Osteoblast (primary cell): ENCODE measurements around the gene FAM120B. TPM values are rescaled to one million over a fixed set of nuclear protein-coding genes. Genes with fewer than 3 reads are reported as not detected.

Experiments
- DNase-seq: peaks from one replicate; pipeline ENCODE4 v3.0.0; 2011; ENCODE audit warnings: low spot score, mixed read lengths; ENCODE audit not compliant: insufficient read length; ENCODE audit errors: missing footprints
- H2AFZ ChIP-seq: 2 replicates; pipeline ENCODE4 v1.6.0; 2011; ENCODE audit warnings: mild to moderate bottlenecking, low read length
- H3K27ac ChIP-seq: 2 replicates; pipeline ENCODE4 v1.5.1; 2011; ENCODE audit warnings: mild to moderate bottlenecking, low read depth, low read length, moderate library complexity
- H3K27me3 ChIP-seq: 2 replicates; pipeline ENCODE4 v1.6.0; 2012; ENCODE audit warnings: mild to moderate bottlenecking, control low read depth, inconsistent platforms, low read length, moderate library complexity; ENCODE audit not compliant: insufficient read depth
- H3K36me3 ChIP-seq: 2 replicates; pipeline ENCODE4 v1.5.1; 2011; ENCODE audit warnings: mild to moderate bottlenecking, low read length, control low read depth, moderate library complexity; ENCODE audit not compliant: insufficient read depth
- H3K4me1 ChIP-seq: 2 replicates; pipeline ENCODE4 v1.5.1; 2011; ENCODE audit warnings: mild to moderate bottlenecking, low read length, control low read depth, moderate library complexity; ENCODE audit not compliant: insufficient read depth
- H3K4me2 ChIP-seq: 2 replicates; pipeline ENCODE4 v1.6.0; 2011; ENCODE audit warnings: mild to moderate bottlenecking, low read length; ENCODE audit not compliant: insufficient read depth
- H3K4me3 ChIP-seq: fragments of 200-600 bp; sonication (generic); 3 replicates; pipeline ENCODE4 v1.5.1; 2012; ENCODE audit warnings: mild to moderate bottlenecking, low read length, inconsistent platforms; ENCODE audit not compliant: insufficient read depth
- H3K79me2 ChIP-seq: 2 replicates; pipeline ENCODE4 v1.6.0; 2012; ENCODE audit warnings: mild to moderate bottlenecking, low read length, control low read depth, inconsistent platforms; ENCODE audit not compliant: insufficient read depth
- H3K9me3 ChIP-seq: 2 replicates; pipeline ENCODE4 v1.5.1; 2011; ENCODE audit warnings: low read depth, low read length, control low read depth
- H4K20me1 ChIP-seq: 2 replicates; pipeline ENCODE4 v1.6.0; 2012; ENCODE audit warnings: mild to moderate bottlenecking, low read length, control low read depth; ENCODE audit not compliant: insufficient read depth
- total RNA-seq: library from RNA; depleted of rRNA; stranded (reverse); fragments of >200 nt; gene quantifications from 2 replicates; pipeline ENCODE4 v1.2.3, GENCODE V29; 2012
- TF ChIP-seq, protein P1 (sequence below): IDR thresholded peaks from 2 replicates; pipeline ENCODE4 v1.5.1; 2011; ENCODE audit warnings: mild to moderate bottlenecking, low read depth, low read length, moderate library complexity; ENCODE audit errors: extremely low read depth

FAM120B gene
- total RNA-seq, 1 donor: 13.4 TPM

GRCh38 chr6:170451762-170452651 lies 145.4 kb downstream of the FAM120B start:
- Histone ChIP-seq H3K36me3 (no peaks in the 10 kb centered on the region), H3K9me3 (no peaks in the 10 kb centered on the region), H3K79me2 (no peaks in the 10 kb centered on the region), H3K4me1 (no peaks in the 10 kb centered on the region), H3K4me2 (no peak overlapping the region), H3K27ac (no peak overlapping the region), H3K4me3 (no peak overlapping the region), H3K27me3 (peaks cover 7% of the 10 kb centered on the region), H4K20me1 (no peaks in the 10 kb centered on the region), H2AFZ (no peak overlapping the region)
- TF ChIP-seq, protein P1, sequence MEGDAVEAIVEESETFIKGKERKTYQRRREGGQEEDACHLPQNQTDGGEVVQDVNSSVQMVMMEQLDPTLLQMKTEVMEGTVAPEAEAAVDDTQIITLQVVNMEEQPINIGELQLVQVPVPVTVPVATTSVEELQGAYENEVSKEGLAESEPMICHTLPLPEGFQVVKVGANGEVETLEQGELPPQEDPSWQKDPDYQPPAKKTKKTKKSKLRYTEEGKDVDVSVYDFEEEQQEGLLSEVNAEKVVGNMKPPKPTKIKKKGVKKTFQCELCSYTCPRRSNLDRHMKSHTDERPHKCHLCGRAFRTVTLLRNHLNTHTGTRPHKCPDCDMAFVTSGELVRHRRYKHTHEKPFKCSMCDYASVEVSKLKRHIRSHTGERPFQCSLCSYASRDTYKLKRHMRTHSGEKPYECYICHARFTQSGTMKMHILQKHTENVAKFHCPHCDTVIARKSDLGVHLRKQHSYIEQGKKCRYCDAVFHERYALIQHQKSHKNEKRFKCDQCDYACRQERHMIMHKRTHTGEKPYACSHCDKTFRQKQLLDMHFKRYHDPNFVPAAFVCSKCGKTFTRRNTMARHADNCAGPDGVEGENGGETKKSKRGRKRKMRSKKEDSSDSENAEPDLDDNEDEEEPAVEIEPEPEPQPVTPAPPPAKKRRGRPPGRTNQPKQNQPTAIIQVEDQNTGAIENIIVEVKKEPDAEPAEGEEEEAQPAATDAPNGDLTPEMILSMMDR: no peak
- DNase-seq: peak; percentile 83

GRCh38 chr6:170452767-170453545 lies 146.4 kb downstream of the FAM120B start:
- no peak overlapping the region for H3K27ac ChIP-seq
- no peaks in the 10 kb centered on the region for H3K9me3 ChIP-seq
- no peaks in the 10 kb centered on the region for H3K4me1 ChIP-seq
- no peaks in the 10 kb centered on the region for H4K20me1 ChIP-seq
- no peaks in the 10 kb centered on the region for H3K79me2 ChIP-seq
- H2AFZ ChIP-seq: no peak overlapping the region
- no peak overlapping the region for H3K4me3 ChIP-seq
- peak; percentile 70 for DNase-seq
- no peaks in the 10 kb centered on the region for H3K36me3 ChIP-seq
- H3K4me2 ChIP-seq: no peak overlapping the region
- TF ChIP-seq, protein P1: no peak
- H3K27me3 ChIP-seq: peaks cover 3% of the 10 kb centered on the region

GRCh38 chr6:170453586-170454511 lies 147.3 kb downstream of the FAM120B start:
- DNase-seq: peak; percentile 84
- TF ChIP-seq, protein P1: no peak
- Histone ChIP-seq H3K27ac (no peak overlapping the region), H3K4me3 (no peak overlapping the region), H3K27me3 (no peaks in the 10 kb centered on the region), H3K4me2 (no peak overlapping the region), H3K36me3 (no peaks in the 10 kb centered on the region), H3K4me1 (no peaks in the 10 kb centered on the region), H4K20me1 (no peaks in the 10 kb centered on the region), H3K79me2 (no peaks in the 10 kb centered on the region), H3K9me3 (no peaks in the 10 kb centered on the region), H2AFZ (no peak overlapping the region)
